Measurements from ENCODE around the gene CCDC157. TPM values are rescaled to one million over a fixed set of nuclear protein-coding genes. Genes with fewer than 3 reads are reported as not detected.

The CCDC157 gene
- total and polyA plus RNA-seq, 9 of the 15 experiments (the other 6 are each of a cell fraction or from before 2014, with no cell fraction given), result 0.04 to 1.3 (median 0.68) TPM

DNA sequence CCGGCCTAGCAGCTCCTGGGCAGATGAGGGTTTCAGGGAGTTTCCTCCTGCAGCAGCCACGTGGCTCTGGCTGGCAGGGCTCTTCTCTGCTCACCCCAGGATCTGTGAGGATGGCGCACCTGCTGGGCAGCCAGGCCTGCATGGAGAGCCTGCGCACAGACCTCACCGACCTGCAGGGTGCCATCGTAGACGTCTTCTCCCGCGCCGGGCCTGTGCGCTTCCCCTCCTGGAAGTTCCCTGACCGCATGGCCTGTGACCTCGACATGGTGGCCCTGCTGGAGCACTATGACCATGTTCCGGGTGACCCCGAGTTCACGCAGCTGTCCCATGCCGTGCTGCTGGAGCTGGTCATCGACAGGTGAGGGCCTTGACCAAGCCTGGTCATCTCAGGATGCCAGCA lies 9.1 kb downstream of the CCDC157 start (continued):
- TF ChIP-seq, protein P1, sequence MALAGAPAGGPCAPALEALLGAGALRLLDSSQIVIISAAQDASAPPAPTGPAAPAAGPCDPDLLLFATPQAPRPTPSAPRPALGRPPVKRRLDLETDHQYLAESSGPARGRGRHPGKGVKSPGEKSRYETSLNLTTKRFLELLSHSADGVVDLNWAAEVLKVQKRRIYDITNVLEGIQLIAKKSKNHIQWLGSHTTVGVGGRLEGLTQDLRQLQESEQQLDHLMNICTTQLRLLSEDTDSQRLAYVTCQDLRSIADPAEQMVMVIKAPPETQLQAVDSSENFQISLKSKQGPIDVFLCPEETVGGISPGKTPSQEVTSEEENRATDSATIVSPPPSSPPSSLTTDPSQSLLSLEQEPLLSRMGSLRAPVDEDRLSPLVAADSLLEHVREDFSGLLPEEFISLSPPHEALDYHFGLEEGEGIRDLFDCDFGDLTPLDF (CRISPR knock-in tag; IDR thresholded peaks at IDR 0.05), result no peak

DNA sequence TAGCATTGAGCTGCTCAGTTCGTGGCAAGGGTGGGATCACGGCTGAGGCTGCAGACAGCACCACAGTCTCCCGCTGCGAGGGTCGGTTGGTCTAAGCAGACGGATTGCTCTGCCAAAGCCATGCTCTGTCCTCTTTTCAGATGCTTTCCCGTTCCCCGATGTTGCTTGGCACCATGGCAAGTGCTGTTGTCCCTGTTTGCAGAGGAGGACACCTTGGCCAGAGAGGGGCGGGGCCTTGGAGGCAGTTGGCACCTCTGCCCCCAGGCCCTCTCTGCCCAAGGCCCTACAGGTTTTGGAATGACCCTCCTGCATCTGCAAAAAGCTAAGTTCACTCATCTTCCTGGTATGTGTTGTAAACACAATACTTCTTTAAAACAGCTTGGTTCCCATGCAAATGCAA lies 11.6 kb downstream of the CCDC157 start:
- ATAC-seq (no peak), DNase-seq (ENCODE audit: extremely low read depth in 1 of 4, low spot score in 3 of 4) (no peak), FAIRE-seq (no peak)
- Histone ChIP-seq H3K4me2 (ENCODE audit: insufficient read depth, low read length) (no peak overlapping the region), H3K79me2 (ENCODE audit: control insufficient read depth, insufficient read depth, low read length) (no peaks in the 10 kb centered on the region), H2AFZ (ENCODE audit: low read depth, low read length) (no peak overlapping the region), H3K9me1 (ENCODE audit: control insufficient read depth, insufficient read depth, low read length) (no peaks in the 10 kb centered on the region), H3K4me3 (no peak overlapping the region), H4K20me1 (replicated peaks; ENCODE audit: control insufficient read depth, insufficient read depth, low read length) (no peaks in the 10 kb centered on the region), H3K9me3 (replicated peaks; ENCODE audit: control insufficient read depth, insufficient read depth, low read depth, low read length) (no peaks in the 10 kb centered on the region), H3K9ac (ENCODE audit: insufficient read depth in 1 of 2, low read depth in 2 of 2, low read length in 2 of 2) (no peak overlapping the region), H3K27me3 (ENCODE audit: control insufficient read depth in 2 of 2, insufficient read depth in 2 of 2, low read length in 2 of 2) (no peaks in the 10 kb centered on the region; a peak in 1 of 5 replicates), H3K27ac (ENCODE audit: extremely low read depth, low read depth, low read length) (no peak overlapping the region), H3K4me1 (replicated peaks in 1 of 2; ENCODE audit: control insufficient read depth in 2 of 2, insufficient read depth in 2 of 2, low read length in 2 of 2) (peaks cover 0 to 13% of the 10 kb centered on the region in 2 experiments; a peak in 2 of 5 replicates), H3K36me3 (ENCODE audit: control insufficient read depth, insufficient read depth, low read length) (no peaks in the 10 kb centered on the region)
- ChIA-PET POLR2A (interaction anchor here (0.8 to 1.5 kb wide), 3 partner anchors 10 to 37 kb away, joined by 3 to 8 read pairs (median 4); partner anchors contain the start of genes CCDC157 and SF3A1), CTCF (ENCODE audit: low intra/inter-chr PET ratio) (no interaction called here)
- intact Hi-C loops (cut with micrococcal nuclease), result no loop called here
- in situ Hi-C loops (cut with MboI), result no loop called here
- 36% methylated on average over 7 of the region's 9 CpGs for WGBS (ENCODE audit: insufficient coverage, low coverage, missing lambda C conversion rate)
- BruUV-seq (replicated peaks), result no TSS peak
- TF ChIP-seq ZNF408 (CRISPR knock-in tag; IDR thresholded peaks at IDR 0.05; ENCODE audit: low read depth) (no peak), CREB1 (IDR thresholded peaks at IDR 0.05) (no peak), CREB1 (CRISPR knock-in tag; IDR thresholded peaks at IDR 0.05) (no peak), SMARCE1 (IDR thresholded peaks at IDR 0.05) (no peak), TRIM24 (IDR thresholded peaks at IDR 0.05) (no peak), ZKSCAN8 (CRISPR knock-in tag; IDR thresholded peaks at IDR 0.05) (no peak), JUND (IDR thresholded peaks at IDR 0.05; ENCODE audit: borderline replicate concordance, low read depth, low read length) (no peak), JUND (tag; IDR thresholded peaks at IDR 0.05; ENCODE audit: borderline replicate concordance, low read depth, low read length) (no peak), ERF (CRISPR knock-in tag; IDR thresholded peaks at IDR 0.05) (no peak)
- TF ChIP-seq, protein P2, sequence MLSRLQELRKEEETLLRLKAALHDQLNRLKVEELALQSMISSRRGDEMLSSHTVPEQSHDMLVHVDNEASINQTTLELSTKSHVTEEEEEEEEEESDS (CRISPR knock-in tag; IDR thresholded peaks at IDR 0.05), result no peak
- TF ChIP-seq, protein P3, sequence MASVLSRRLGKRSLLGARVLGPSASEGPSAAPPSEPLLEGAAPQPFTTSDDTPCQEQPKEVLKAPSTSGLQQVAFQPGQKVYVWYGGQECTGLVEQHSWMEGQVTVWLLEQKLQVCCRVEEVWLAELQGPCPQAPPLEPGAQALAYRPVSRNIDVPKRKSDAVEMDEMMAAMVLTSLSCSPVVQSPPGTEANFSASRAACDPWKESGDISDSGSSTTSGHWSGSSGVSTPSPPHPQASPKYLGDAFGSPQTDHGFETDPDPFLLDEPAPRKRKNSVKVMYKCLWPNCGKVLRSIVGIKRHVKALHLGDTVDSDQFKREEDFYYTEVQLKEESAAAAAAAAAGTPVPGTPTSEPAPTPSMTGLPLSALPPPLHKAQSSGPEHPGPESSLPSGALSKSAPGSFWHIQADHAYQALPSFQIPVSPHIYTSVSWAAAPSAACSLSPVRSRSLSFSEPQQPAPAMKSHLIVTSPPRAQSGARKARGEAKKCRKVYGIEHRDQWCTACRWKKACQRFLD (CRISPR knock-in tag; IDR thresholded peaks at IDR 0.05), result no peak
- TF ChIP-seq, protein P4, sequence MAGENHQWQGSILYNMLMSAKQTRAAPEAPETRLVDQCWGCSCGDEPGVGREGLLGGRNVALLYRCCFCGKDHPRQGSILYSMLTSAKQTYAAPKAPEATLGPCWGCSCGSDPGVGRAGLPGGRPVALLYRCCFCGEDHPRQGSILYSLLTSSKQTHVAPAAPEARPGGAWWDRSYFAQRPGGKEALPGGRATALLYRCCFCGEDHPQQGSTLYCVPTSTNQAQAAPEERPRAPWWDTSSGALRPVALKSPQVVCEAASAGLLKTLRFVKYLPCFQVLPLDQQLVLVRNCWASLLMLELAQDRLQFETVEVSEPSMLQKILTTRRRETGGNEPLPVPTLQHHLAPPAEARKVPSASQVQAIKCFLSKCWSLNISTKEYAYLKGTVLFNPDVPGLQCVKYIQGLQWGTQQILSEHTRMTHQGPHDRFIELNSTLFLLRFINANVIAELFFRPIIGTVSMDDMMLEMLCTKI (IDR thresholded peaks at IDR 0.05; ENCODE audit: partially characterized antibody), result no peak
- TF ChIP-seq, protein P5, sequence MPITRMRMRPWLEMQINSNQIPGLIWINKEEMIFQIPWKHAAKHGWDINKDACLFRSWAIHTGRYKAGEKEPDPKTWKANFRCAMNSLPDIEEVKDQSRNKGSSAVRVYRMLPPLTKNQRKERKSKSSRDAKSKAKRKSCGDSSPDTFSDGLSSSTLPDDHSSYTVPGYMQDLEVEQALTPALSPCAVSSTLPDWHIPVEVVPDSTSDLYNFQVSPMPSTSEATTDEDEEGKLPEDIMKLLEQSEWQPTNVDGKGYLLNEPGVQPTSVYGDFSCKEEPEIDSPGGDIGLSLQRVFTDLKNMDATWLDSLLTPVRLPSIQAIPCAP (CRISPR knock-in tag; IDR thresholded peaks at IDR 0.05; ENCODE audit: borderline replicate concordance), result no peak
